ENCODE results near the gene TUB. TPM values are rescaled to one million over a fixed set of nuclear protein-coding genes. Genes with fewer than 3 reads are reported as not detected.

TUB gene
- total RNA-seq, 1 experiment from 2014 or later = 2.2 TPM

DNA sequence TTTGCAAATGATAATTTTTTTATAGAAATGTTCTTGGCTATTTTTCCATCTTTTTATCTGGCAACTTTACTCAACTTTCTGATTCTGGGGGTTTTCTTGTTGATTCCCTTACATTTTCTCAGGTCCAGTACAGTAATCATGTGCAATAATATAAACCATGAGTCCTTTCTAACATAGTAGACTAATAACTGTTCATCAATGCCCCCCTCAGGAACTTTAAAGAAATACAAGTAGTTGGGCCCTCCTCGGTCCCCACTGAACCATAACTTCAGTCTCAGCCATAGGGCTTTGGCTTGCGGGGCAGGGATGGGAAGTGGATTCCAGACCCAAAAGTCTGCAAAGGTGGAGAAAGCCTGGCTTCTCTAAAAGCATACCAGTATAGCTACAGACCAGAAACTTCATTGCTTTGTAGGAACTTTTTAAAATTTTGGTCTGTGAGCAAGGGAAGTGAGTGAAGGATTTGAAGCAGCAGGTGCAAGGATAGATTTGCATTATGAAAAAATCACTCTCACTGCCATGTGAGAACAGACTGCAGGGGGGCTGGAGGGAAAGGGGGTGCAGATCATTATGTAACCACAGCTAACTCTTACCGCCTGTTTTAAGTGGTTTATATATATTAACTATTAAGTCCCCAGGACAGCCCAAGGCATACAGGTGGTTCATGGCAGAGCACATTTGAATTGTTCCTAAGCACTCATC, 10.4 kb upstream of the TUB start:
- CTCF ChIA-PET = interaction anchor here (0.7 to 1.5 kb wide), 2 partner anchors 64 to 186 kb away, joined by 3 to 4 read pairs; no protein-coding TSS in a partner anchor
- no peaks in the 10 kb centered on the region for H3K36me3 Mint-ChIP-seq (ENCODE audit: insufficient read depth, unreplicated experiment)
- no peak overlapping the region for H3K27ac Mint-ChIP-seq (ENCODE audit: unreplicated experiment)
- no peak for DNase-seq
- no peaks in the 10 kb centered on the region for H3K9me3 Mint-ChIP-seq (ENCODE audit: low read depth, unreplicated experiment)
- TF ChIP-seq, protein P1, sequence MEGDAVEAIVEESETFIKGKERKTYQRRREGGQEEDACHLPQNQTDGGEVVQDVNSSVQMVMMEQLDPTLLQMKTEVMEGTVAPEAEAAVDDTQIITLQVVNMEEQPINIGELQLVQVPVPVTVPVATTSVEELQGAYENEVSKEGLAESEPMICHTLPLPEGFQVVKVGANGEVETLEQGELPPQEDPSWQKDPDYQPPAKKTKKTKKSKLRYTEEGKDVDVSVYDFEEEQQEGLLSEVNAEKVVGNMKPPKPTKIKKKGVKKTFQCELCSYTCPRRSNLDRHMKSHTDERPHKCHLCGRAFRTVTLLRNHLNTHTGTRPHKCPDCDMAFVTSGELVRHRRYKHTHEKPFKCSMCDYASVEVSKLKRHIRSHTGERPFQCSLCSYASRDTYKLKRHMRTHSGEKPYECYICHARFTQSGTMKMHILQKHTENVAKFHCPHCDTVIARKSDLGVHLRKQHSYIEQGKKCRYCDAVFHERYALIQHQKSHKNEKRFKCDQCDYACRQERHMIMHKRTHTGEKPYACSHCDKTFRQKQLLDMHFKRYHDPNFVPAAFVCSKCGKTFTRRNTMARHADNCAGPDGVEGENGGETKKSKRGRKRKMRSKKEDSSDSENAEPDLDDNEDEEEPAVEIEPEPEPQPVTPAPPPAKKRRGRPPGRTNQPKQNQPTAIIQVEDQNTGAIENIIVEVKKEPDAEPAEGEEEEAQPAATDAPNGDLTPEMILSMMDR (IDR thresholded peaks at IDR 0.05; ENCODE audit: unreplicated experiment) = peak; percentile 18
- intact Hi-C loops (cut with micrococcal nuclease; ENCODE audit: unreplicated experiment) = loop anchor here (2.0 kb wide), 1 partner anchor 38 kb away; no protein-coding TSS in a partner anchor
- H3K27me3 Mint-ChIP-seq (ENCODE audit: unreplicated experiment) = peaks cover 85% of the 10 kb centered on the region
- H3K4me1 Mint-ChIP-seq (ENCODE audit: low read depth, unreplicated experiment) = peaks cover 10% of the 10 kb centered on the region
- no peak overlapping the region for H3K4me3 Mint-ChIP-seq (ENCODE audit: low read depth, unreplicated experiment)
- BruUV-seq (replicated peaks) = no TSS peak

DNA sequence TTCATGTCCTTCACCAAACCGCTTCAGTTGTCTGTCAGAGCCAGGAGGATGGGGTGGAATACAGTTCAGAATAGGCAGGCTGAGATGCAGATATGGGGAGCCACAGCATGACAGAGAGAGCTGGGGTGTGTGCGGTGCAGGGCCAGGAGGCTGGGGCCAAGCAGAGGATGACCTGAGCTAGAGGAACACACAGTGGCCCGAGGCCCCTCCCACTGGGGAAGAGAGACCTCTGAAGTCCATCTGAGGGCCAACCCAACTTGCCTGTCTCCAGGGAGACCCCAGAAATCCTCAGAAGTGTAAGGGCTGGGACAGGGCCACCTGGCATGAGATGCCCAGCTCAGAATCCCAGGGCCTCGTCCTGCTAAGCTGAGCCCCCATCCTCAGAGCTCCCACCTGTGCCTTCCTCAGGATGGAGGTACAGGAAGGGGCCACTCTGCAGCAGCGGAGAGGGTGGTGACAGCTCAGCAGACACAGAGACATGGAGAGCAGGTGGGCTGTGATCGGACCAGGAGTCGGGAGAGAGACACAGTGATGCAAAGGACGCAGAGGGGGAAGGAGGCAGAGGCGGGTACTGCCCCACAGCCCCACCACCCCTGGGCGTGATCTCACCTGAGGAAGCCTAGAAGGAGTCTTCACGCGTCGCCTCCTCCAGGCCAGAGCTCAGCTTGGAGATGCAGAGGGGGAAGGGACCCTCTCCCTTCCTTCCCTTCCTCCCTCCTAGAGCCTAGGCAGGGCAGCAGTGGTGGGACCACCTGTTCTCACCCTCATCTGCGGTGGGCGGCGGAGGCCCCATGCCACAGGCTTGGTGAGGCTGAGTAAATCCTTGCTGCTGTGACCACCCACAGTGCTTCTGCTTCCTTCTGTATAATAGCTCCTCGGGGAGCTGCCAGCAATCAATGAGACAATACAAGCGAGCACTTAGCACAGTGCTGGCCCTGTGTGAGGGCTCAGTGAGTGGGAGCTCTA, 9.1 kb upstream of the TUB start:
- CTCF ChIA-PET = interaction anchor here (0.6 to 1.5 kb wide), 2 partner anchors 66 to 283 kb away, joined by 3 read pairs; no protein-coding TSS in a partner anchor
- H3K4me3 Mint-ChIP-seq (ENCODE audit: low read depth, unreplicated experiment) = no peak overlapping the region
- H3K27me3 Mint-ChIP-seq (ENCODE audit: unreplicated experiment) = peaks cover 83% of the 10 kb centered on the region
- H3K4me1 Mint-ChIP-seq (ENCODE audit: low read depth, unreplicated experiment) = peaks cover 10% of the 10 kb centered on the region
- no peak overlapping the region for H3K27ac Mint-ChIP-seq (ENCODE audit: unreplicated experiment)
- TF ChIP-seq, protein P1 (IDR thresholded peaks at IDR 0.05; ENCODE audit: unreplicated experiment) = no peak
- intact Hi-C loops (cut with micrococcal nuclease; ENCODE audit: unreplicated experiment) = loop anchor here (2.0 kb wide), 1 partner anchor 39 kb away; no protein-coding TSS in a partner anchor
- no peaks in the 10 kb centered on the region for H3K9me3 Mint-ChIP-seq (ENCODE audit: low read depth, unreplicated experiment)
- no peaks in the 10 kb centered on the region for H3K36me3 Mint-ChIP-seq (ENCODE audit: insufficient read depth, unreplicated experiment)
- BruUV-seq (replicated peaks) = no TSS peak
- no peak for DNase-seq

DNA sequence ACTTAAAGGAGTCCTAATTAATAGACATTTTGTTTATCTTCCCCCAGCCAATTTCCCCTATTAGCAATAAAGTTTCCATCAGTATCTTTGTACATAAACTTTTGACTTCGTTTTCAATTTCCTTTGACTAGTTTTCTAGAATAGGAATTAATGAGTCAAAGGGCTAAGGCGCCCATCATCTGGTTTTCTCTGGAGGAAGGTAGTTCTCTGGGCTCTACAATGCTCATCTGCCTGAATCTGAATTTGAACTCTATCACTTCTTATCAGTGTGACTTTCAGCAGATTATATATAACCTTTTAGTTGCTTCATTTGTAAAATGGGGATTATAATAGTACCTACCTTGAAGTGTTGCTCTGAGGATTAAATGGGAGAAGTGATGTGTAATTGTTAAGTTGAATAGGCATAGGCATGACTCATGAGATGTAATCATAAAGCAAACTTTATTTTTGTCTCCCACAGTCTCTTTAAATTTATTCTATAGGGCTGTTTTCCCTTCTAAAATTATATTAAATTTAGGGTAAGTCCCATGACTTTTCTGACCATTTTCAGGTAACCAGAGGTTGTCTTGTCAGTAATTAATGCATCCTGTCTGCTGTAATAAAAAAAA, 5.8 kb upstream of the TUB start:
- H3K27me3 Mint-ChIP-seq (ENCODE audit: unreplicated experiment) = peaks cover 83% of the 10 kb centered on the region
- no TSS peak for BruUV-seq (replicated peaks)
- H3K4me3 Mint-ChIP-seq (ENCODE audit: low read depth, unreplicated experiment) = no peak overlapping the region
- CTCF ChIA-PET = no interaction called here
- no peaks in the 10 kb centered on the region for H3K4me1 Mint-ChIP-seq (ENCODE audit: low read depth, unreplicated experiment)
- DNase-seq = no peak
- intact Hi-C loops (cut with micrococcal nuclease; ENCODE audit: unreplicated experiment) = no loop called here
- H3K36me3 Mint-ChIP-seq (ENCODE audit: insufficient read depth, unreplicated experiment) = no peaks in the 10 kb centered on the region
- no peaks in the 10 kb centered on the region for H3K9me3 Mint-ChIP-seq (ENCODE audit: low read depth, unreplicated experiment)
- H3K27ac Mint-ChIP-seq (ENCODE audit: unreplicated experiment) = no peak overlapping the region
- TF ChIP-seq, protein P1 (IDR thresholded peaks at IDR 0.05; ENCODE audit: unreplicated experiment) = no peak

DNA sequence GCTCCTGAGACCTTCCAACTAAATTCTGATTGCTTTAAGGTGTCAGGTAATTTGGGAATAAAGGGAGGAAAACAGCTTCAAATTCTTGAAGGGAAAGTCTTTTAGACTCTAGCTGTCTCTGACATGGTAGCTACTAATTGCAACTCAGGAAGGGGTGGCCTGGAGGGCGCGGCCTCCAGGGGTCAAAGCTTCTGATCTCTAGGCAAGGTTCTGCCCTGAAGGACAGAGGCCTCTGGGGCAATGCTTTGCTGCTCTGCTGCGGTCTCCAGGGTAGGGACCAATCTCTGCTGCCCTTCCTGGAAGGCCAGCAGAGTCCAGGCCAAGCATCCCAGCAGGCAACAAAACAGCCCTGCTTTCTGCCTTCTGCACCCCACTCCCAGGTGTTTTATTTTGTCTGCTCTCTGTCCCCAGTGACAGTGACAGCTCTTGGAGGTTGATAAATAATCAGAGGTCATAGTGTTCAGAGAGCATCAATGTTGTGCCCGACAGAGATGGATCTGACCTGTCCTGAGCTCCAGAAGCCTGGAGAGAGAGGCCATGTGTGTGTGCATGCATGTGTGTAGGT, 1.8 kb upstream of the TUB start:
- CTCF ChIA-PET = no interaction called here
- no TSS peak for BruUV-seq (replicated peaks)
- no peaks in the 10 kb centered on the region for H3K9me3 Mint-ChIP-seq (ENCODE audit: low read depth, unreplicated experiment)
- peak overlapping the region; percentile 14 for H3K27ac Mint-ChIP-seq (ENCODE audit: unreplicated experiment)
- H3K4me1 Mint-ChIP-seq (ENCODE audit: low read depth, unreplicated experiment) = no peaks in the 10 kb centered on the region
- H3K27me3 Mint-ChIP-seq (ENCODE audit: unreplicated experiment) = peaks cover 80% of the 10 kb centered on the region
- no peak overlapping the region for H3K4me3 Mint-ChIP-seq (ENCODE audit: low read depth, unreplicated experiment)
- peaks cover 9% of the 10 kb centered on the region for H3K36me3 Mint-ChIP-seq (ENCODE audit: insufficient read depth, unreplicated experiment)
- TF ChIP-seq, protein P1 (IDR thresholded peaks at IDR 0.05; ENCODE audit: unreplicated experiment) = no peak
- DNase-seq = no peak
- intact Hi-C loops (cut with micrococcal nuclease; ENCODE audit: unreplicated experiment) = no loop called here

Data from Calu3 (cell line).